Epithelial cell of proximal tubule (primary cell): ENCODE data around the gene DPCD. TPM values are rescaled to one million over a fixed set of nuclear protein-coding genes. Genes with fewer than 3 reads are reported as not detected.

Experiments used
- DNase-seq: peaks from one replicate; pipeline ENCODE4 v3.0.0-alpha.2; 2011; ENCODE audit warnings: low read depth
- H3K4me3 ChIP-seq: 2 replicates; pipeline ENCODE4 v1.5.1; 2011; ENCODE audit warnings: low read depth, mild to moderate bottlenecking, low read length
- total RNA-seq: library from RNA; depleted of rRNA; stranded (reverse); fragments of >200 nt; gene quantifications from 2 replicates; pipeline ENCODE4 v1.2.3, GENCODE V29; 2015
- TF ChIP-seq, protein P1 (sequence below): conservative IDR thresholded peaks from 2 replicates; pipeline ENCODE4 v1.5.1; 2012; ENCODE audit warnings: low read depth, mild to moderate bottlenecking, low read length

Gene DPCD
- total RNA-seq, 1 donor from 2014 or later: 65.6 TPM

- TF ChIP-seq, protein P1, sequence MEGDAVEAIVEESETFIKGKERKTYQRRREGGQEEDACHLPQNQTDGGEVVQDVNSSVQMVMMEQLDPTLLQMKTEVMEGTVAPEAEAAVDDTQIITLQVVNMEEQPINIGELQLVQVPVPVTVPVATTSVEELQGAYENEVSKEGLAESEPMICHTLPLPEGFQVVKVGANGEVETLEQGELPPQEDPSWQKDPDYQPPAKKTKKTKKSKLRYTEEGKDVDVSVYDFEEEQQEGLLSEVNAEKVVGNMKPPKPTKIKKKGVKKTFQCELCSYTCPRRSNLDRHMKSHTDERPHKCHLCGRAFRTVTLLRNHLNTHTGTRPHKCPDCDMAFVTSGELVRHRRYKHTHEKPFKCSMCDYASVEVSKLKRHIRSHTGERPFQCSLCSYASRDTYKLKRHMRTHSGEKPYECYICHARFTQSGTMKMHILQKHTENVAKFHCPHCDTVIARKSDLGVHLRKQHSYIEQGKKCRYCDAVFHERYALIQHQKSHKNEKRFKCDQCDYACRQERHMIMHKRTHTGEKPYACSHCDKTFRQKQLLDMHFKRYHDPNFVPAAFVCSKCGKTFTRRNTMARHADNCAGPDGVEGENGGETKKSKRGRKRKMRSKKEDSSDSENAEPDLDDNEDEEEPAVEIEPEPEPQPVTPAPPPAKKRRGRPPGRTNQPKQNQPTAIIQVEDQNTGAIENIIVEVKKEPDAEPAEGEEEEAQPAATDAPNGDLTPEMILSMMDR: no peak
- DNase-seq: no peak
- H3K4me3 ChIP-seq: no peak overlapping the region
These were observed 27.5 kb downstream of the DPCD start for GRCh38 chr10:101615525-101616116.

DNA sequence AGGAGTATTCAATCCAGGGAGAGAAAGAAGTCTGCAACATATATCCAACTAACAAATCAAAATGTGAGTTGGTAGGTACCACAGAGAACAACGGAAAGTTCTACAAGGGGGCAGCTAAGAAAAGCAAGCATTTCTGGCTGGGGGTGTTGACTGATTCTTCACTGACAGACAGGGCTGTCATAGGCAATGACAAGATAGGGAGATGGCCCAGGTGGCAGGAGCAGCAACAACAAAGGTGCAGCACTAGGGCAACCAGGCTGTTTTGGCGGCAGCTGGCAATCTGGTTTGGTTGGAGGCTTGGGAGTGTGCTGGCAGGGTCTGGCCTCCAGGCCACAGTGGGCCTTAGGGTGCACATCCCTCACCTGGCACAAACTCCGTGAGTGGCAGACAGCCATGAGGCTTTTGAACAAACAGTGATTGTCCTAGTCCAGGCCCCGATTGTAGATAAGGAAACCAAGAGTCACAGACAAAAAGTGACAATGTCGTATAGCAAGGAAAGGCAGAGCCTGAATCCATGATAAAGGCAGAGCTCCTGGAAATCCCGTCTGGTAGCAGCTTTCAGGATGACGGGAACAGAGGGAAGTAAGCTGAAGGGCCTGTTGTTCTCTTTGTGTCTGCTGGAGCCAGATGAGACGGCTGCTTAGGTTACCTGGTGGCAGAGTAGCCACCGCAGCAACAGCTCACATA is 28.4 kb downstream of the DPCD start:
- no peak for DNase-seq
- H3K4me3 ChIP-seq: no peak overlapping the region
- TF ChIP-seq, protein P1: no peak

DNA sequence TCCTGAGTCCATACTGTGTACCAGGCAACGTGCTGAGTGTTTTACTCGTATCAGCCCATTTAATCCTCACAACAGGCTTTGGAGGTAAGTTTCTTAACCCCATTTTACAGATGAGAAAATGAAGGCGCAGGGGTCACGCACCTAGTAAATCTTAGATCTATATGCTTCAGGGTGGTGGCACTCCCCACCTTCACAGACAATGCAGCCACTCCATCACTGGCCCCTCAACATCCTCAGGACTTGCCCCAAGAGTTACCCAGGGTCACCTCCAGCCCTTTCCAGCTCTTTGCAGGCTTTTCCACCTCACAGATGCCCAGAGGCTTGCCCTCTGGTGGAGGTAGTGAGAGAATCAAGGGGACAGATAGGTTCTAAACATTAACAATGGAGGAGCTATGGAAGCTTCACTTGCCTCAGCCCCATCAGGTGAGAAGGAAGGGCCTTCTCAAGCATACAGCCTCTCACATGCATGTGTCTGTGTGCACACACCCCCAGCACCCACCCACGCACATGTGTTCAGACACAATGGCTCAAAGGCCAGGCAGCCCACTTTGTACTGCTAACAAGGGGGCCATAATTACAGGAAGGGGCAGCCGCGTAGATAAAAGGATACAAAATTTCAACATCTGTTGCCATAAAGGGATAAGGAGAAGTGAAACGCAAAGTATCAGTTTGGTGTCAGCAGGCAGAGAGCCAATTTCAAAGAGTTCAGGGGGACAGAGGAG is 29.1 kb downstream of the DPCD start:
- no peak for DNase-seq
- TF ChIP-seq, protein P1: peak; percentile 23
- H3K4me3 ChIP-seq: no peak overlapping the region

DNA sequence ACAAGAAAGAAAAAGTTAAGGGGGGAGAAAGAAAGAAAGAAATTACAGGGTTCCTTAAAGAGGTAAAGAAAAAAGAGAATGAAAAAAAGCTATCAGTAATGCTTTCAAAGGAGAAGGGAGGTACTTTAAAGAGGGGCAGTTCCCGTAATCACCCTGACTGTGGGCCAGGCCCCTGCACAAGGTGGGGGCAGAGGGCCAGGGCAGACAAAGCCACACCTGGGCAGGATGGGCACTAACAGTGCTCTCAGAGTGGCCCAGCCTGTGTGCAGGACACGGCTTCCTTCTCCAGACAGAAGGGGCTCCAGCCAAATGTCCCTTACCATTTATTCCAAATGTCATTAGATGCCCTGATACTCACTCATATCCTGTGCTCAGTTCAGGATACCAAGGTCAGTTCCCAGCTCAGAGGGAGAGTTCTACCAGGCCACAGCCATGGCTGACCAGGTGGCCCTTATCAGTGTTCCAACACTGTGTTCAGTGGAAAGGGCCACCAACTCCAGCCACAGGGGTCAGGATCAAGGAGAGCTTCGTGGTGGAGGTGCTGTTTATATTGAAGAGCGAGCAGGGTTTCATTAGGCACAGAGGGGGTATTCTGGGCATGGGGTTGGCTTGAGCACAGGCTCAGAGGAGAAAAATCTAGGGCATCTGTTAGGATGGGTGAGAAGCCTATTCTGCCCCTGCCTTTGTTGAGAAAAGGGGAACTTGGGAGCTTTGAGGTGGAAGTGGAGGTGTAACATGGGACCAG is 29.9 kb downstream of the DPCD start:
- no peak for DNase-seq
- no peak overlapping the region for H3K4me3 ChIP-seq
- TF ChIP-seq, protein P1: no peak

- no peak overlapping the region for H3K4me3 ChIP-seq
- TF ChIP-seq, protein P1: no peak
- DNase-seq: no peak
These were observed 30.8 kb downstream of the DPCD start for GRCh38 chr10:101618871-101619270.

- no peak for DNase-seq
- TF ChIP-seq, protein P1: no peak
- no peak overlapping the region for H3K4me3 ChIP-seq
These were observed 31.9 kb downstream of the DPCD start for GRCh38 chr10:101619983-101620382.
